Mononuclear cell (primary cell): ENCODE data around the gene GRIN3B. TPM values are rescaled to one million over a fixed set of nuclear protein-coding genes. Genes with fewer than 3 reads are reported as not detected.
A peak's percentile ranks its signal among the peaks of the same experiment; 100 is the strongest.
"Not testable (repeated sequence)": the region's sequence is repeated elsewhere in the genome, so short reads cannot be mapped to it uniquely, and the experiment has no call there.

Experiments used
- H3K27me3 ChIP-seq: 2 replicates; pipeline ENCODE4 v1.6.0; 2011; ENCODE audit warnings: low read length, control low read depth; ENCODE audit not compliant: insufficient read depth
- H3K4me1 ChIP-seq: 2 replicates; pipeline ENCODE4 v1.5.1; 2011; ENCODE audit warnings: mild to moderate bottlenecking, low read length, control low read depth; ENCODE audit not compliant: insufficient read depth
- H3K4me3 ChIP-seq: 2 replicates; pipeline ENCODE4 v1.5.1; 2011; ENCODE audit warnings: mild to moderate bottlenecking, low read length, moderate library complexity
- H3K9me3 ChIP-seq: 2 replicates; pipeline ENCODE4 v1.5.1; 2011; ENCODE audit warnings: low read depth, mild to moderate bottlenecking, control low read depth, low read length
- total RNA-seq: library from RNA; depleted of rRNA; stranded (reverse); fragments of >200 nt; gene quantifications from one replicate; pipeline ENCODE4 v1.2.3, GENCODE V29; 2012

GRIN3B gene
- total RNA-seq, 1 donor, result 0.21 TPM

- Histone ChIP-seq H3K4me1 (peaks cover 43% of the 10 kb centered on the region), H3K27me3 (no peaks in the 10 kb centered on the region), H3K9me3 (no peaks in the 10 kb centered on the region), H3K4me3 (no peak overlapping the region)
Measured at GRCh38 chr19:1015782-1016646, 15.8 kb downstream of the GRIN3B start.

GRCh38 chr19:1016647-1017114, 16.5 kb downstream of the GRIN3B start:
- H3K9me3 ChIP-seq, result no peaks in the 10 kb centered on the region
- H3K4me1 ChIP-seq, result peaks cover 45% of the 10 kb centered on the region
- no peak overlapping the region for H3K4me3 ChIP-seq
- no peaks in the 10 kb centered on the region for H3K27me3 ChIP-seq

- H3K9me3 ChIP-seq, result no peaks in the 10 kb centered on the region
- no peaks in the 10 kb centered on the region for H3K27me3 ChIP-seq
- H3K4me3 ChIP-seq, result no peak overlapping the region
- peaks cover 51% of the 10 kb centered on the region for H3K4me1 ChIP-seq
Measured at GRCh38 chr19:1017115-1017905, 17.1 kb downstream of the GRIN3B start.

GRCh38 chr19:1017906-1018305, 17.7 kb downstream of the GRIN3B start:
- no peaks in the 10 kb centered on the region for H3K9me3 ChIP-seq
- peaks cover 54% of the 10 kb centered on the region for H3K4me1 ChIP-seq
- no peaks in the 10 kb centered on the region for H3K27me3 ChIP-seq
- H3K4me3 ChIP-seq, result no peak overlapping the region

DNA sequence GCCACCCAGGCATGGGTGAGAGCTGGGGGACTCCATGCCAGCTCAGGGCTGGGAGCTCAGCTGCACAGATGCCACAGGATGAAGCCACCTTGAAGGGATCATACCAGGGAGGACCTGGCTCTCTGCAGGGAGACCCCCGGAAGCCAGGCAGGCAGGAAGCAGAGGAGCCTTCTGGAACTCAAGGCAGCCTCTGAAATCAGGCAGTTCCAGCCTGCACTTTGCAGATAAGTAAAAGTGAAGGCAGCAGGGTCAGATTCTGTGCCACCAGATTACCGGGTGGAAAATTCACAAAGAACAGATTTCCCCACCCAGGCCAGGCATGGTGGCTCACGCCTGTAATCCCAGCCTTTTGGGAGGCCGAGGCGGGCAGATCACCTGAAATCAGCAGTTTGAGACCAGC, 18.2 kb downstream of the GRIN3B start:
- H3K27me3 ChIP-seq, result no peaks in the 10 kb centered on the region
- H3K9me3 ChIP-seq, result no peaks in the 10 kb centered on the region
- H3K4me3 ChIP-seq, result no peak overlapping the region
- peaks cover 54% of the 10 kb centered on the region for H3K4me1 ChIP-seq

DNA sequence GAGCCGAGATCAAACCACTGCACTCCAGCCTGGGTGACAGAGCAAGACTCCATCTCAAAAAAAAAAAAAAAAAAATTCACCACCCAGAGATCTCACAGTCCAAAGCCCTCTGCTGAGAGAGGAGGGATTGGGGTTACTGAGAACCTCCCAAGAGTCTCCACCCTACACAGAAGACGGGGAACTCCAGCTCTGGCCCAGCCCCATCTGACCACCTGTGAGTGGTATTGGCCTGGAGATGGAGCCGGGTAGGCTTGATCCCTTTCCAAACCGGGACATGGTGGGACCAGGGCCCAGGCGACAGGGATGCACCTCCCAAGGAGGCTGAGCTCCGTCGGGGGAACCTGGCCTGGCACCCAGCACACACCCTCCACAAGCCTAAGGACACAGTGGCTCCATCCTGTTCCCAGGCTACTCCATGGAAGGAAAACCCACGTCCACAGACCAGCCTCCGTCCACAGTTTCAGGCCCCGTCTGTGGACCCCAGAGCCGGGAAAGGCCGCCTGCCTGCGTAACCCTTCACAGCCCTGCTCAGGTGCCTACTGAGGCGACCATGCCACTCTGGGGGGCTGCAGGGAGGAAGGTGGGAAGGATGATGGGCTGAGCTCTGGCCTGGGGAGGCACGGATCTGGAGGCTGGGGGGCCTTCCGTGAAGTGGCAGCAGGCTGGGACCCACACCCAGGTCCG, 18.9 kb downstream of the GRIN3B start:
- no peaks in the 10 kb centered on the region for H3K27me3 ChIP-seq
- H3K4me3 ChIP-seq, result no peak overlapping the region
- H3K9me3 ChIP-seq, result no peaks in the 10 kb centered on the region
- peaks cover 54% of the 10 kb centered on the region for H3K4me1 ChIP-seq

GRCh38 chr19:1019616-1019961, 19.4 kb downstream of the GRIN3B start:
- H3K9me3 ChIP-seq, result no peaks in the 10 kb centered on the region
- H3K4me1 ChIP-seq, result peaks cover 54% of the 10 kb centered on the region
- H3K27me3 ChIP-seq, result no peaks in the 10 kb centered on the region
- peak overlapping the region; percentile 82 for H3K4me3 ChIP-seq

GRCh38 chr19:1019980-1020867, 20.0 kb downstream of the GRIN3B start:
- Histone ChIP-seq H3K4me3 (peak overlapping the region; percentile 82), H3K4me1 (peaks cover 54% of the 10 kb centered on the region), H3K9me3 (no peaks in the 10 kb centered on the region), H3K27me3 (no peaks in the 10 kb centered on the region)

DNA sequence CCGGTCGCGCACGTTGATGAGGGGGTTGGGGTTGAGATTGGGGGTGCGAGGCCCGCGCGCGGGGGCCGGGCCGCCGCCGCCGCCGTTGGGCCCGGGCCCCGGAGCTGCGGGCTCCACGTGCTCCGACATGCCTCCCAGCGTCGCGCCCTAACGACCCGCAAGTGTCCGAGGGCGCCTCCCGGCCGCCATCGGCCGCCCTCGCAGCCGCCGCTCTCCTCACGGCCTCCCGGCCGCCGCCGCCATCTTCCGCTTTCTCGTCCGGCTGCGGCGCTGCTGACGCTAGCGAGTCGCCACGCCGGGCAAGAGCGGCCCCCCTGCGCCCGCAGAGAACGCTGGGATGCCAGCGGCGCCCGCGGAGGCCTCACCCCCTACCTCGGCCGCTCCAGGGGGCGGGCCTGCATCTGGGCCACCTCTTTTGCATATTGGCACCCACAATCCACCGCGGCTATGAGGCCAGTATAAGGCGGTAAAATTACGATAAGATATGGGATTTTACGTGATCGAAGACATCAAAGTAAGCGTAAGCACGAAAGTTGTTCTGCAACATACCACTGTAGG, 20.7 kb downstream of the GRIN3B start, which contains the start of gene TMEM259:
Gene TMEM259 (minus strand): TSS at position 256 of the 558 bp plus-strand sequence. CDS start 127 bp downstream, at position 129.
- Histone ChIP-seq H3K4me1 (peaks cover 60% of the 10 kb centered on the region), H3K9me3 (no peaks in the 10 kb centered on the region), H3K27me3 (no peaks in the 10 kb centered on the region), H3K4me3 (peak within 1 kb of the TSS; percentile 82)

DNA sequence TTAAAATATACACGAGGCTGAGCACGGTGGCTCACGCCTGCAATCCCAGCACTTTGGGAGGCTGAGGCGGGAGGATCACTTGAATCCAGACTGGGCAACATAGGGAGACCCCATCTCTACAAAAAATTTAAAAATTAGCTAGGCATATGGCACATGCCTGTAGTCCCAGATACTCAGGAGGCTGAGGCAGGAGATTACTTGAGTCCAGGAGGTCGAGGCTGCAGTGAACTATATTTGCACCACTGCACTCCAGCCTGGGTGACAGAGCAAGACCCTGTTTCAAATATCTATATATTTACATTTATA, 23.6 kb downstream of the GRIN3B start:
- H3K27me3 ChIP-seq, H3K9me3 ChIP-seq, H3K4me3 ChIP-seq: not testable (repeated sequence)
- peaks cover 35% of the 10 kb centered on the region for H3K4me1 ChIP-seq

DNA sequence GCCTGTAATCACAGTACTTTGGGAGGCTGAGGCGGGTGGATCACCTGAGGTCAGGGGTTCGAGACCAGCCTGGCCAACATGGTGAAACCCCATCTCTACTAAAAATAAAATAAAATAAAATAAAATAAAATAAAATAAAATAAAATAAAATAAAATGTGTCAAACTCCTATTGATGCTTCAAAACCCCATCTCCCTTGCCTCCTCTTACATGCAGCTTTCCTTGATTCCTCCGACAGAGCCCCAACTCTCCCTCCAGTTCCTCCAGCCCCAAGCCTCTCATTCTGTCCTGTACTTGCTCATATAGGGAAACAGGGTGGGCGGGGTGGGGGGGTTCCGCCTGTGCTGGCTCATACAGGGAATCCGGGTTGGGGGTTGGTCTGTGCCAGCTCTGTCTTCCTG, 24.9 kb downstream of the GRIN3B start:
- H3K4me1 ChIP-seq, result peaks cover 31% of the 10 kb centered on the region
- not testable (repeated sequence) for H3K27me3 ChIP-seq, H3K9me3 ChIP-seq, H3K4me3 ChIP-seq

DNA sequence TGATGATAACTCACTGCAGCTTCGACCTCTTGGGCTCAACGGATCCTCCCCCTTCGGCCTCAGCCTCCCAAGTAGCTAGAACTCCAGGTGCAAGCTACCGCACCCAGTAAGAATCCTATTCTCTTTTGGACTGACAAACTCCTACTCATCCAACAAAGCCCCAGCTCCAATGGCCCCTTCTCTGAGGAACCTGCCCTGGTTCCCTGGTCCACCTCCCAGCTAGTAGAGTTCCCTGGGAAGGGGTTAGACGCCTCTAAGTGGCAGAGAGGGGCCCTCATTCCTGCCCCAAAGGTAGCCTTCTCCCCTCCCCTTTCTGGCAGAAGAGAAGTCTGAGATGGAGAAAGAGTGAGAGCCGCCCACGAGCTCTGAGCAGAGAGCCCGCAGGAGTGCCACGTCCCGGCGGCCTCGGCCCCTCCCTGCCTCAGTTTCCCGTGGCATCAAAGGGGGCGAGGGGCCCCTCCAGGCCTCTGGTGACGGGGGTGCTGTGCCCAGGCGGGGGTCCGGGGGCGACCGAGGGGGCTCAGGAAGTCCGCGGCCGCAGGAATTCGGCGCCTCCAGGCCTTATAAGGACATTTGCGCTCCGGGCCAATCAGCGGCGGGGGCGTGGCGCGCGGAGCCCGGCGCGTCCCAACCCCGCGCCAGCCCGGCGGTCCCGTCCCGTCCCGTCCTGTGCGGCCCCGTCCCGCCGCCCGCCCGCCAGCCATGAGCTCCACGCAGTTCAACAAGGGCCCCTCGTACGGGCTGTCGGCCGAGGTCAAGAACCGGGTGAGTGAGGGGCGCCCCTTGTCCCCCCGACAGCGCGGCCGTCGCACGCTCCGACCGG, 26.0 kb downstream of the GRIN3B start, which contains the start of gene CNN2:
Gene CNN2 (plus strand): TSS at position 649 of the 823 bp plus-strand sequence. CDS start 54 bp downstream, at position 703.
- Histone ChIP-seq H3K9me3 (no peaks in the 10 kb centered on the region), H3K4me3 (peak within 1 kb of the TSS; percentile 98), H3K27me3 (no peaks in the 10 kb centered on the region), H3K4me1 (peaks cover 36% of the 10 kb centered on the region)
